GM12875 (cell line): ENCODE measurements around the gene HLCS.

Experiments
- H3K4me3 ChIP-seq: one replicate; pipeline ENCODE4 v1.5.1; 2011; ENCODE audit warnings: low read depth, low read length, control low read depth
- TF ChIP-seq, protein P1 (sequence below): IDR thresholded peaks from 2 replicates; pipeline ENCODE4 v1.5.1; 2011; ENCODE audit warnings: low read depth, mild to moderate bottlenecking, control low read depth, inconsistent platforms, low read length, moderate library complexity, borderline replicate concordance; ENCODE audit not compliant: insufficient read depth

The HLCS gene

DNA sequence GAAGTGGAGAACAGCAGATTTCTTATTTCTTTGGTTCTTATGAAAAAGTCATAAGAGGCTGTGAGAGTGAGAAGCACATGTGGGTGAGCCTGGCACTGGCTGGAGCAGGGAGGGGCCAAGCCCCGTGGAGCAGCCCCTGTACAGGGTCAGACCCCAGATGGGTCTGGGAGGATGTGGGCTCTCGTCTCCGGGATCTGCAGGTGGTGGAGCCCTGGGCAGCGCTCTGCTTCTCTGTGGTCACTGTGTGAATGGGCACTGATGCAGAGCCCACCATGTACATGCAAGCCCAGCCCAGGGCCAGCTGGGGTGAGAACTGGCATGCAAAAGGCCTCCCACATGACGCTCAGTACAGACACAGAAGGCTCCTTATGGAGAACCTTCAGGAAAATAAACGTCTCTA is 200.0 kb downstream of the HLCS start:
- no peak overlapping the region for H3K4me3 ChIP-seq
- TF ChIP-seq, protein P1, sequence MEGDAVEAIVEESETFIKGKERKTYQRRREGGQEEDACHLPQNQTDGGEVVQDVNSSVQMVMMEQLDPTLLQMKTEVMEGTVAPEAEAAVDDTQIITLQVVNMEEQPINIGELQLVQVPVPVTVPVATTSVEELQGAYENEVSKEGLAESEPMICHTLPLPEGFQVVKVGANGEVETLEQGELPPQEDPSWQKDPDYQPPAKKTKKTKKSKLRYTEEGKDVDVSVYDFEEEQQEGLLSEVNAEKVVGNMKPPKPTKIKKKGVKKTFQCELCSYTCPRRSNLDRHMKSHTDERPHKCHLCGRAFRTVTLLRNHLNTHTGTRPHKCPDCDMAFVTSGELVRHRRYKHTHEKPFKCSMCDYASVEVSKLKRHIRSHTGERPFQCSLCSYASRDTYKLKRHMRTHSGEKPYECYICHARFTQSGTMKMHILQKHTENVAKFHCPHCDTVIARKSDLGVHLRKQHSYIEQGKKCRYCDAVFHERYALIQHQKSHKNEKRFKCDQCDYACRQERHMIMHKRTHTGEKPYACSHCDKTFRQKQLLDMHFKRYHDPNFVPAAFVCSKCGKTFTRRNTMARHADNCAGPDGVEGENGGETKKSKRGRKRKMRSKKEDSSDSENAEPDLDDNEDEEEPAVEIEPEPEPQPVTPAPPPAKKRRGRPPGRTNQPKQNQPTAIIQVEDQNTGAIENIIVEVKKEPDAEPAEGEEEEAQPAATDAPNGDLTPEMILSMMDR, result no peak

DNA sequence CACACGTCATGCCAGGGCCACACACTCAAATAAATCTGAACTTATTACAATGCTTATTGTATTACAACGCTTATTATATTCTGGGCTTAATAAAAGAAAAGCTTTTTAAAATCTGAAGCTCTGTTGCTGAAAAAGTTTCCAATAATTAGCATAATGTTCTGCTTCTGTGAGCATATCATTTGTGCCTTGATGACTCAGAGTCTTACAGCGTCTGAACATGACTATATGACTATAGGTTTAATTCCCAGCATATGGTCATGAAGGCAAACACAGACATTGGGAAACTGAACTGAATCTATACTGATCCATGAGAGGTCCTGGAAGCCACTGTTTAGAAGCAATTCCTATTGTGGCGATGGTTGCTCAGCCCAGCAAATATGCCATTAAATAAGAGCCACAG is 201.2 kb downstream of the HLCS start:
- TF ChIP-seq, protein P1, result no peak
- no peak overlapping the region for H3K4me3 ChIP-seq

DNA sequence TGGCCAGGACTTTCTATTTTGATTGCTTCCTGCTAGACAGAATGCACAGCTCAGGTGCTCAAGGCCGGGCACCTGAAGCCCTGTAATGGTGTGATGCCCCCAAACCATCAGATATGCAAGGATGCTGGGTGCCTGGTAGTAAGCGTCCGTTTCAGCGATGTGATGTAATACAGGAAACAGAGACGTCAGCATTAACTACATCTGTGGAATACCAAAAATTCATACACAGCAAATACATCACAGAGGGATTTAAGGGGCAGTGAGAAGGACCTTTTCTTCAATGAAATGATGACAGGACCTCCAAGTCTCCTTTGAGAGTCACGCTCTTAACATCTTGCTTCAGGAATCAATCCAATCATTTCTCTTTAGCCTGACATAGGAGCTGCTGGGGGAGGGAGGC is 203.2 kb downstream of the HLCS start:
- TF ChIP-seq, protein P1, result no peak
- no peak overlapping the region for H3K4me3 ChIP-seq

DNA sequence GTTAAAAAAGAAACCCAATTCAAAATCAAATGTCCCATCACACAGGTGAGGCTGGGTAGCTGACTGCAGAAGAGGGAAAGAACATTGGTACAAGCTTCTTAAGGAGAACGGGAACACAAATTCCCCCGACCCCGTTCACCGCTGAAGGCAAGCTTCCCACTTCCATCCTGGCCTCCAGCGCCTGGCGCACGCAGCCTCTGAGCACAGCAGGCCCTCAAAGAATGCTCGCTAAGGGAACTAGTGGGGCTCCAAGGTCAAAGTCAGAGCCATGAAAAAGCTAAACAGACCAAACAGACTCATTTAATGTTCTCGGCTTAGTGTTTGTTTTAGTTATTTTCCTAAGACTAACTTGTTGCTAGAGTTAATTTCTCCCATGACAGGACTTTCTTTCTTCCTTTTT is 203.8 kb downstream of the HLCS start:
- TF ChIP-seq, protein P1, result no peak
- no peak overlapping the region for H3K4me3 ChIP-seq

DNA sequence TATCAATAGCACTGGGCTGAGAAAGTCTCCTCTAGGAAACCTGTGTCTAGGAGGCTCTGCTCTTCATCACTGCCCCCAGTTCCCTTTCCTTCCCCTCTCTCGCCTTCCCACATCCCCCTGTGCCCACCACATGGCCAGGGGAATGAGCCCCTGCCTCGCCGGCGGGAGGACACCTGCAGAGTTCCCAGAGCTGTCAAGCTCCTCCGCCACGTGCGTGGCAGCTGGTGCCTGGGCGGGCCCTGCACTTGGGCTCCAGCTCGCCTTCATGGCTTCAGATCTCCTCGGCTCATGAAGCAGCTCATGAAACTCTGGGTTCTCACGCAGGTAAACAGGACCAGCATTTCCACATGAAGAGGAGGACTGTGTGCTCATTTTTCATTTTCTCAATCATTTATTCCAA is 204.8 kb downstream of the HLCS start:
- H3K4me3 ChIP-seq, result no peak overlapping the region
- TF ChIP-seq, protein P1, result no peak

DNA sequence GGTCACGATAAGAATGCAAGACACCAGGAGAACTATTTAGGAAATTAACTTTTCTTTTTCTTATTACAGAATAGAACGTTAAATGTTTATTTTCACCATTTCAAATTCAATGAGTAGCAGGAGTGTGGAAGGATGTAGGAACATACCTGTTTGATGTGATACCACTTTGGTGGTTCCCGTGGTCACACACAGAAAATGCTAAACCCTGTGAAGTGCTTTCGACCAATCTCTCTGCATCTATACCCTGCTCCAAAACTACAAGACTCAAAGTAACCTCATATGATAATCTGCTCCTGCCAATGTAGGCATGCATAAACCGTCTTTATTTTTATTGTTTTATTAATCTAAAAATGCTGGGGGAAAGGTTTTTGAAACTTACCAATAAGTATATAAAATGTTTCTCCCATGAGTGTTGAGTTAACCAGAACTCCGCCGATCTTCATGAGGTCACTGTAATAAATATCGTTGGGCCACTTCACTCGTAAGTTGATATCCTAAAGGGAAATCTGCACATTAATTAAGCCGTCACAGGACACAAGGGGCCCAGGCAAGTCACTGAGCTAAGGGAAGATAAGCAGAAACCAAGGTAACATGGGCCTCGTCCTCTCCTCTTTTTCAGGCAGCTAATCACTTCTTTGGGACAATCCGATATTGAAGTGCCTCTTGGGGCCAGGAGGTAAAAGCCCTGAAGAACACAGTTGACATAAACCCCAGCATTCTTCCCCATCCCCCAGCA is 207.0 kb downstream of the HLCS start:
- no peak overlapping the region for H3K4me3 ChIP-seq
- TF ChIP-seq, protein P1, result no peak

DNA sequence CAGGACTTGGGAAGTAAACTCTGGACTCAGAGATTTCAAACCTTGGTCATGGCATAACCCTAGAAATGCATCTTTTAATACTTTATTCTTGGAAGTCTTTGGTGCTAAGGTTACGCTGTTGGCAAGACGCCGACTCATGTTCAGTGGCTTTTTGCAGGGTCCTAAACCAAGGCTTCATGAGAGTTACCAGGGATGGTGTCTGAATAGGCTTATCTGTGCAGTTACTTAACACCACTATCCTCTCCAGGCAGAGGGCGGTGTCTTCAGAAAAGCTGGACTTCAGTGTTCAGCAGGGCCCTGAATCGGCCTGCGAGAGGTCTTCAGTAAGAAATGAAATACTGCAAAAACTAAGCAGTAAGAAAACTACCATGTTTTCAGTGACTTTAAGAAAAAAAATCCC is 209.3 kb downstream of the HLCS start:
- TF ChIP-seq, protein P1, result no peak
- H3K4me3 ChIP-seq, result no peak overlapping the region
